HCT116 (cell line): ENCODE measurements around the gene SLC5A10.

Experiments
- CEBPB ChIP-seq: IDR thresholded peaks from 2 replicates; pipeline ENCODE4 v1.6.1; 2012; ENCODE audit warnings: low read depth
- ELF1 ChIP-seq: IDR thresholded peaks from 2 replicates; pipeline ENCODE4 v1.6.1; 2012; ENCODE audit warnings: low read depth, borderline replicate concordance
- EZH2phosphoT487 ChIP-seq: fragments of 200-600 bp; IDR thresholded peaks from 2 replicates; pipeline ENCODE4 v1.6.1; 2018; ENCODE audit warnings: antibody characterized with exemption, borderline replicate concordance
- JUND ChIP-seq: IDR thresholded peaks from 2 replicates; pipeline ENCODE4 v1.6.1; 2012
- POLR2A ChIP-seq: IDR thresholded peaks from 2 replicates; pipeline ENCODE4 v1.7.0; 2011; ENCODE audit warnings: borderline replicate concordance; ENCODE audit not compliant: insufficient read depth, insufficient read length; ENCODE audit errors: extremely low read depth
- POLR2AphosphoS5 ChIP-seq: IDR thresholded peaks from 2 replicates; pipeline ENCODE4 v1.6.1; 2011; ENCODE audit warnings: mild to moderate bottlenecking, low read depth, low read length, moderate library complexity
- RAD21 ChIP-seq: IDR thresholded peaks from 2 replicates; pipeline ENCODE4 v1.6.1; 2012; ENCODE audit warnings: low read depth, mild to moderate bottlenecking
- SP1 ChIP-seq: IDR thresholded peaks from 2 replicates; pipeline ENCODE4 v1.6.1; 2012; ENCODE audit warnings: low read depth
- SRF ChIP-seq: IDR thresholded peaks from 2 replicates; pipeline ENCODE4 v1.6.1; 2012; ENCODE audit warnings: low read depth
- ZNF274 ChIP-seq: fragments of 200-500 bp; sonication (Bioruptor generic); IDR thresholded peaks from 2 replicates; pipeline ENCODE4 v1.6.1; 2014; ENCODE audit warnings: mild to moderate bottlenecking, low read depth, low read length, inconsistent platforms
- TF ChIP-seq, protein P1 (sequence below): IDR thresholded peaks from 2 replicates; pipeline ENCODE4 v1.6.1; 2012; ENCODE audit warnings: low read depth
- TF ChIP-seq, protein P2 (sequence below), 3 experiments: fragments of 200-600 bp in 1 of 3; sonication (generic) in 1 of 3; IDR thresholded peaks in 2 of 3; conservative IDR thresholded peaks in 1 of 3; 2 replicates each; pipeline ENCODE4 v1.5.1; 2012 to 2017; ENCODE audit warnings: low read depth in 2 of 3, low read length in 2 of 3, antibody characterized with exemption in 1 of 3, borderline replicate concordance in 1 of 3, control low read depth in 1 of 3, mild to moderate bottlenecking in 1 of 3, mixed read lengths in 1 of 3, mixed run types in 1 of 3, moderate library complexity in 1 of 3; ENCODE audit not compliant: insufficient read depth in 1 of 3
- TF ChIP-seq, protein P3 (sequence below): IDR thresholded peaks from 2 replicates; pipeline ENCODE4 v1.6.1; 2012
- TF ChIP-seq, protein P4 (sequence below): IDR thresholded peaks from 2 replicates; pipeline ENCODE4 v1.6.1; 2011; ENCODE audit warnings: mild to moderate bottlenecking, low read length, moderate library complexity; ENCODE audit not compliant: insufficient replicate concordance; ENCODE audit errors: extremely low read depth

DNA sequence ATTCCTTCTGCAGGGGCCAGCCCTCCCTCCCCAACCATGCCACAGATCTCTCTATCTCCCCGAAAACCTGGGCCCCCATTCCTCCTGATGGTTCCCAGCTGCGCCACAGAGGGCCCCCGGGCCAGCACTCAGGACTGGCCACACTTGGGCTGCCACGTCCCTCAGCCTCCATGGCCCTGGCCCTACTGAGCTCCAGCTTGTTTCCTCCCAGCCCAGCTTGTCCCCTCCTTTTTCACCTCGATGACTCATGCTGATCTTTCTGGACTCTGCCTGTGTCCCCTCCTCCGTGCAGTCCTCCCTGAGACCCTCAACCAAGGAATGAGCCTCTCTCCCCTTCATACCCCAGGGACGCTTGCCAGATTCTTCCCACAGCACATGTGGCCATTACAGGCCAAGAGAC, 63.5 kb downstream of the SLC5A10 start:
- TF ChIP-seq POLR2AphosphoS5, result no peak
- no peak for TF ChIP-seq SRF
- TF ChIP-seq POLR2A, result no peak
- TF ChIP-seq EZH2phosphoT487, result no peak
- TF ChIP-seq, protein P1, sequence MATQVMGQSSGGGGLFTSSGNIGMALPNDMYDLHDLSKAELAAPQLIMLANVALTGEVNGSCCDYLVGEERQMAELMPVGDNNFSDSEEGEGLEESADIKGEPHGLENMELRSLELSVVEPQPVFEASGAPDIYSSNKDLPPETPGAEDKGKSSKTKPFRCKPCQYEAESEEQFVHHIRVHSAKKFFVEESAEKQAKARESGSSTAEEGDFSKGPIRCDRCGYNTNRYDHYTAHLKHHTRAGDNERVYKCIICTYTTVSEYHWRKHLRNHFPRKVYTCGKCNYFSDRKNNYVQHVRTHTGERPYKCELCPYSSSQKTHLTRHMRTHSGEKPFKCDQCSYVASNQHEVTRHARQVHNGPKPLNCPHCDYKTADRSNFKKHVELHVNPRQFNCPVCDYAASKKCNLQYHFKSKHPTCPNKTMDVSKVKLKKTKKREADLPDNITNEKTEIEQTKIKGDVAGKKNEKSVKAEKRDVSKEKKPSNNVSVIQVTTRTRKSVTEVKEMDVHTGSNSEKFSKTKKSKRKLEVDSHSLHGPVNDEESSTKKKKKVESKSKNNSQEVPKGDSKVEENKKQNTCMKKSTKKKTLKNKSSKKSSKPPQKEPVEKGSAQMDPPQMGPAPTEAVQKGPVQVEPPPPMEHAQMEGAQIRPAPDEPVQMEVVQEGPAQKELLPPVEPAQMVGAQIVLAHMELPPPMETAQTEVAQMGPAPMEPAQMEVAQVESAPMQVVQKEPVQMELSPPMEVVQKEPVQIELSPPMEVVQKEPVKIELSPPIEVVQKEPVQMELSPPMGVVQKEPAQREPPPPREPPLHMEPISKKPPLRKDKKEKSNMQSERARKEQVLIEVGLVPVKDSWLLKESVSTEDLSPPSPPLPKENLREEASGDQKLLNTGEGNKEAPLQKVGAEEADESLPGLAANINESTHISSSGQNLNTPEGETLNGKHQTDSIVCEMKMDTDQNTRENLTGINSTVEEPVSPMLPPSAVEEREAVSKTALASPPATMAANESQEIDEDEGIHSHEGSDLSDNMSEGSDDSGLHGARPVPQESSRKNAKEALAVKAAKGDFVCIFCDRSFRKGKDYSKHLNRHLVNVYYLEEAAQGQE, result no peak
- TF ChIP-seq ELF1, result no peak
- TF ChIP-seq, protein P2, sequence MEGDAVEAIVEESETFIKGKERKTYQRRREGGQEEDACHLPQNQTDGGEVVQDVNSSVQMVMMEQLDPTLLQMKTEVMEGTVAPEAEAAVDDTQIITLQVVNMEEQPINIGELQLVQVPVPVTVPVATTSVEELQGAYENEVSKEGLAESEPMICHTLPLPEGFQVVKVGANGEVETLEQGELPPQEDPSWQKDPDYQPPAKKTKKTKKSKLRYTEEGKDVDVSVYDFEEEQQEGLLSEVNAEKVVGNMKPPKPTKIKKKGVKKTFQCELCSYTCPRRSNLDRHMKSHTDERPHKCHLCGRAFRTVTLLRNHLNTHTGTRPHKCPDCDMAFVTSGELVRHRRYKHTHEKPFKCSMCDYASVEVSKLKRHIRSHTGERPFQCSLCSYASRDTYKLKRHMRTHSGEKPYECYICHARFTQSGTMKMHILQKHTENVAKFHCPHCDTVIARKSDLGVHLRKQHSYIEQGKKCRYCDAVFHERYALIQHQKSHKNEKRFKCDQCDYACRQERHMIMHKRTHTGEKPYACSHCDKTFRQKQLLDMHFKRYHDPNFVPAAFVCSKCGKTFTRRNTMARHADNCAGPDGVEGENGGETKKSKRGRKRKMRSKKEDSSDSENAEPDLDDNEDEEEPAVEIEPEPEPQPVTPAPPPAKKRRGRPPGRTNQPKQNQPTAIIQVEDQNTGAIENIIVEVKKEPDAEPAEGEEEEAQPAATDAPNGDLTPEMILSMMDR (IDR thresholded peaks at IDR 0.05 in 2 of 3, conservative IDR thresholded peaks at IDR 0.05 in 1 of 3; ENCODE audit: borderline replicate concordance in 1 of 3, insufficient read depth in 1 of 3, low read depth in 2 of 3, low read length in 2 of 3), result no peak
- TF ChIP-seq SP1, result no peak
- no peak for TF ChIP-seq CEBPB
- TF ChIP-seq, protein P3, sequence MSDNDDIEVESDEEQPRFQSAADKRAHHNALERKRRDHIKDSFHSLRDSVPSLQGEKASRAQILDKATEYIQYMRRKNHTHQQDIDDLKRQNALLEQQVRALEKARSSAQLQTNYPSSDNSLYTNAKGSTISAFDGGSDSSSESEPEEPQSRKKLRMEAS, result no peak
- TF ChIP-seq, protein P4, sequence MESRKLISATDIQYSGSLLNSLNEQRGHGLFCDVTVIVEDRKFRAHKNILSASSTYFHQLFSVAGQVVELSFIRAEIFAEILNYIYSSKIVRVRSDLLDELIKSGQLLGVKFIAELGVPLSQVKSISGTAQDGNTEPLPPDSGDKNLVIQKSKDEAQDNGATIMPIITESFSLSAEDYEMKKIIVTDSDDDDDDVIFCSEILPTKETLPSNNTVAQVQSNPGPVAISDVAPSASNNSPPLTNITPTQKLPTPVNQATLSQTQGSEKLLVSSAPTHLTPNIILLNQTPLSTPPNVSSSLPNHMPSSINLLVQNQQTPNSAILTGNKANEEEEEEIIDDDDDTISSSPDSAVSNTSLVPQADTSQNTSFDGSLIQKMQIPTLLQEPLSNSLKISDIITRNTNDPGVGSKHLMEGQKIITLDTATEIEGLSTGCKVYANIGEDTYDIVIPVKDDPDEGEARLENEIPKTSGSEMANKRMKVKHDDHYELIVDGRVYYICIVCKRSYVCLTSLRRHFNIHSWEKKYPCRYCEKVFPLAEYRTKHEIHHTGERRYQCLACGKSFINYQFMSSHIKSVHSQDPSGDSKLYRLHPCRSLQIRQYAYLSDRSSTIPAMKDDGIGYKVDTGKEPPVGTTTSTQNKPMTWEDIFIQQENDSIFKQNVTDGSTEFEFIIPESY, result no peak
- no peak for TF ChIP-seq ZNF274
- no peak for TF ChIP-seq JUND
- no peak for TF ChIP-seq RAD21
